HCT116 (cell line): ENCODE data around the gene RSAD1. TPM values are rescaled to one million over a fixed set of nuclear protein-coding genes. Genes with fewer than 3 reads are reported as not detected.
A peak's percentile ranks its signal among the peaks of the same experiment; 100 is the strongest.

Source experiments
- ATAC-seq: fragments of 200-7000 bp; cut with Tn5 transposase; 2 replicates; pipeline ENCODE4 v1.9.1; 2020; ENCODE audit warnings: mild to moderate bottlenecking, moderate library complexity
- BruUV-seq: library from RNA; stranded (reverse); fragments of 400-500 nt; replicated peaks from 2 replicates; lab custom pipeline; 2021; lab: Mats Ljungman, UMichigan
- CTCF ChIA-PET: fragments of 300-600 bp; sonication (Branson Sonifier 250); formaldehyde crosslinking; loops from one replicate; lab custom pipeline; 2021; ENCODE audit warnings: antibody characterized with exemption; lab: Charles Lee
- POLR2A ChIA-PET: fragments of 300-600, 350-600 bp; sonication (Branson Sonifier 250); formaldehyde crosslinking; loops from one replicate; lab custom pipeline; 2021; ENCODE audit warnings: antibody characterized with exemption; lab: Charles Lee
- RAD21 ChIA-PET, 2 experiments: fragments of 300-600 bp; sonication (Branson Sonifier 250); formaldehyde crosslinking; loops; one replicate each; lab custom pipeline; 2023; ENCODE audit warnings: low total read pairs in 2 of 2; ENCODE audit not compliant: uncharacterized antibody in 2 of 2, unreplicated experiment in 2 of 2, low non-redundant PET in 1 of 2; lab: Charles Lee
- DNase-seq: peaks from one replicate; pipeline ENCODE4 v3.0.0-alpha.2; 2010; ENCODE audit warnings: low read depth, low spot score
- H2AFZ ChIP-seq: fragments of 200-600 bp; shearing (Covaris generic), sonication (generic); 2 replicates; pipeline ENCODE4 v1.6.1; 2017; ENCODE audit warnings: low read depth, mixed run types, mixed read lengths, antibody characterized with exemption, low read length; ENCODE audit not compliant: poor library complexity, severe bottlenecking
- H3K27ac ChIP-seq: 2 replicates; pipeline ENCODE4 v1.5.1; 2012; ENCODE audit warnings: low read depth, low read length
- H3K27me3 ChIP-seq: fragments of 200-600 bp; sonication (generic); 2 replicates; pipeline ENCODE4 v1.6.1; 2016; ENCODE audit warnings: mixed run types, low read length, mixed read lengths; ENCODE audit not compliant: insufficient read depth
- H3K36me3 ChIP-seq, 2 experiments: fragments of 200-500 bp in 1 of 2; fragments of 200-600 bp in 1 of 2; sonication (Bioruptor generic) in 1 of 2; sonication (generic) in 1 of 2; 2 replicates each; pipeline versions ENCODE4 v1.5.1 to v1.6.1; 2014 to 2016; ENCODE audit warnings: low read length in 2 of 2, inconsistent platforms in 1 of 2, mixed read lengths in 1 of 2, mixed run types in 1 of 2; ENCODE audit not compliant: insufficient read depth in 2 of 2, control insufficient read depth in 1 of 2
- H3K4me1 ChIP-seq, 2 experiments: fragments of 200-600 bp in 1 of 2; sonication (generic) in 1 of 2; 2 replicates each; pipeline versions ENCODE4 v1.5.1 to v1.6.1; 2012 to 2017; ENCODE audit warnings: low read length in 2 of 2, inconsistent platforms in 1 of 2, mild to moderate bottlenecking in 1 of 2, mixed read lengths in 1 of 2, mixed run types in 1 of 2, moderate library complexity in 1 of 2; ENCODE audit not compliant: insufficient read depth in 2 of 2, control insufficient read depth in 1 of 2
- H3K4me2 ChIP-seq: fragments of 200-600 bp; sonication (generic); 2 replicates; pipeline ENCODE4 v1.6.1; 2017; ENCODE audit warnings: mixed run types, low read length, mixed read lengths
- H3K4me3 ChIP-seq, 2 experiments: fragments of 200-600 bp in 1 of 2; sonication (generic) in 1 of 2; replicated peaks in 1 of 2; 2 replicates each; pipeline ENCODE4 v1.5.1; 2011 to 2016; ENCODE audit warnings: low read length in 2 of 2, control low read depth in 1 of 2, low read depth in 1 of 2, mild to moderate bottlenecking in 1 of 2, mixed read lengths in 1 of 2, mixed run types in 1 of 2
- H3K79me2 ChIP-seq: fragments of 200-600 bp; sonication (generic); 2 replicates; pipeline ENCODE4 v1.6.1; 2017; ENCODE audit warnings: mild to moderate bottlenecking, mixed run types, low read length, moderate library complexity, mixed read lengths; ENCODE audit not compliant: insufficient read depth
- H3K9ac ChIP-seq: fragments of 200-600 bp; sonication (generic); 2 replicates; pipeline ENCODE4 v1.6.1; 2016; ENCODE audit warnings: low read length, mixed read lengths
- H3K9me2 ChIP-seq: fragments of 200-600 bp; sonication (generic), shearing (Covaris generic); 2 replicates; pipeline ENCODE4 v1.6.1; 2017; ENCODE audit warnings: mixed run types, mild to moderate bottlenecking, moderate library complexity; ENCODE audit not compliant: insufficient read depth
- H3K9me3 ChIP-seq, 2 experiments: fragments of 200-500 bp in 1 of 2; fragments of 200-600 bp in 1 of 2; sonication (Bioruptor generic) in 1 of 2; sonication (generic) in 1 of 2; 2 replicates each; pipeline ENCODE4 v1.6.1; 2014 to 2017; ENCODE audit warnings: low read length in 2 of 2, mixed read lengths in 2 of 2, inconsistent platforms in 1 of 2, low read depth in 1 of 2, mild to moderate bottlenecking in 1 of 2, mixed run types in 1 of 2, moderate library complexity in 1 of 2; ENCODE audit not compliant: control insufficient read depth in 1 of 2, insufficient read depth in 1 of 2
- H4K20me1 ChIP-seq: fragments of 200-600 bp; sonication (generic), shearing (Covaris generic); 2 replicates; pipeline ENCODE4 v1.6.1; 2017; ENCODE audit warnings: mixed run types, mild to moderate bottlenecking, moderate library complexity; ENCODE audit not compliant: insufficient read depth
- ATF3 ChIP-seq: IDR thresholded peaks from 2 replicates; pipeline ENCODE4 v1.6.1; 2012
- CBX3 ChIP-seq: IDR thresholded peaks from 2 replicates; pipeline ENCODE4 v1.6.1; 2012; ENCODE audit warnings: low read depth
- CEBPB ChIP-seq: IDR thresholded peaks from 2 replicates; pipeline ENCODE4 v1.6.1; 2012; ENCODE audit warnings: low read depth
- EGR1 ChIP-seq: IDR thresholded peaks from 2 replicates; pipeline ENCODE4 v1.6.1; 2012; ENCODE audit warnings: low read depth
- EZH2phosphoT487 ChIP-seq: fragments of 200-600 bp; IDR thresholded peaks from 2 replicates; pipeline ENCODE4 v1.6.1; 2018; ENCODE audit warnings: antibody characterized with exemption, borderline replicate concordance
- JUND ChIP-seq: IDR thresholded peaks from 2 replicates; pipeline ENCODE4 v1.6.1; 2012
- MAX ChIP-seq: IDR thresholded peaks from 2 replicates; pipeline ENCODE4 v1.6.1; 2012
- POLR2A ChIP-seq: IDR thresholded peaks from 2 replicates; pipeline ENCODE4 v1.7.0; 2011; ENCODE audit warnings: borderline replicate concordance; ENCODE audit not compliant: insufficient read depth, insufficient read length; ENCODE audit errors: extremely low read depth
- POLR2AphosphoS5 ChIP-seq: IDR thresholded peaks from 2 replicates; pipeline ENCODE4 v1.6.1; 2011; ENCODE audit warnings: mild to moderate bottlenecking, low read depth, low read length, moderate library complexity
- RAD21 ChIP-seq: IDR thresholded peaks from 2 replicates; pipeline ENCODE4 v1.6.1; 2012; ENCODE audit warnings: low read depth, mild to moderate bottlenecking
- SIN3A ChIP-seq: IDR thresholded peaks from 2 replicates; pipeline ENCODE4 v1.6.1; 2012; ENCODE audit warnings: low read depth
- SP1 ChIP-seq: IDR thresholded peaks from 2 replicates; pipeline ENCODE4 v1.6.1; 2012; ENCODE audit warnings: low read depth
- SRF ChIP-seq: IDR thresholded peaks from 2 replicates; pipeline ENCODE4 v1.6.1; 2012; ENCODE audit warnings: low read depth
- TCF7L2 ChIP-seq: IDR thresholded peaks from 2 replicates; pipeline ENCODE4 v1.7.0; 2011; ENCODE audit warnings: borderline replicate concordance, inconsistent platforms; ENCODE audit not compliant: insufficient read depth, insufficient read length; ENCODE audit errors: extremely low read depth
- YY1 ChIP-seq: IDR thresholded peaks from 2 replicates; pipeline ENCODE4 v1.6.1; 2011; ENCODE audit warnings: low read length, low read depth, moderate library complexity, mild to moderate bottlenecking; ENCODE audit not compliant: insufficient replicate concordance; ENCODE audit errors: extremely low read depth
- ZFX ChIP-seq: fragments of 450-650 bp; IDR thresholded peaks from 2 replicates; pipeline ENCODE4 v1.6.1; 2017
- intact Hi-C: fragments of 100-400 bp; cut with micrococcal nuclease; formaldehyde crosslinking; loops from 2 replicates; pipeline ENCODE4 v1.10.0; 2022
- total RNA-seq: library from RNA; stranded (reverse); gene quantifications from one replicate; pipeline ENCODE4 v1.2.1, GENCODE V29; 2021; ENCODE audit not compliant: unreplicated experiment

RSAD1 gene
- total RNA-seq, 1 experiment from 2014 or later, result 82.7 TPM

GRCh38 chr17:50499270-50499669 lies 20.6 kb downstream of the RSAD1 start:
- intact Hi-C loops, result no loop called here
- ATAC-seq (no peak), DNase-seq (no peak)
- ChIA-PET CTCF (no interaction called here), RAD21 (no interaction called here), POLR2A (no interaction called here)
- H3K9me3 ChIP-seq, result no peaks in the 10 kb centered on the region
- H3K27me3 ChIP-seq, result no peaks in the 10 kb centered on the region
- no peaks in the 10 kb centered on the region for H3K79me2 ChIP-seq
- H3K9ac ChIP-seq, result no peak overlapping the region
- peak overlapping the region; percentile 1 for H2AFZ ChIP-seq
- peaks cover 16 to 27% of the 10 kb centered on the region in 2 experiments for H3K4me1 ChIP-seq
- H3K27ac ChIP-seq, result no peak overlapping the region
- H4K20me1 ChIP-seq, result no peaks in the 10 kb centered on the region
- H3K4me3 ChIP-seq, result no peak overlapping the region
- no peak overlapping the region for H3K4me2 ChIP-seq
- no peaks in the 10 kb centered on the region for H3K9me2 ChIP-seq
- H3K36me3 ChIP-seq, result no peaks in the 10 kb centered on the region
- no TSS peak for BruUV-seq
- no peak for TF ChIP-seq SIN3A

- ChIA-PET POLR2A (no interaction called here), CTCF (interaction anchor here (1.9 to 2.7 kb wide), 2 partner anchors 12 to 20 kb away, joined by 10 to 12 read pairs; no protein-coding TSS in a partner anchor), RAD21 (no interaction called here)
- no peaks in the 10 kb centered on the region for H3K27me3 ChIP-seq
- DNase-seq, result no peak
- H3K9me3 ChIP-seq, result no peaks in the 10 kb centered on the region
- H3K79me2 ChIP-seq, result no peaks in the 10 kb centered on the region
- no peak overlapping the region for H3K9ac ChIP-seq
- no peaks in the 10 kb centered on the region for H3K36me3 ChIP-seq
- intact Hi-C loops, result no loop called here
- ATAC-seq, result no peak
- no peaks in the 10 kb centered on the region for H4K20me1 ChIP-seq
- H3K27ac ChIP-seq, result no peak overlapping the region
- BruUV-seq, result no TSS peak
- H3K4me1 ChIP-seq, result peaks cover 16 to 27% of the 10 kb centered on the region in 2 experiments
- no peak overlapping the region for H3K4me3 ChIP-seq
- peak overlapping the region; percentile 1 for H2AFZ ChIP-seq
- no peaks in the 10 kb centered on the region for H3K9me2 ChIP-seq
- H3K4me2 ChIP-seq, result no peak overlapping the region
- no peak for TF ChIP-seq POLR2AphosphoS5
- TF ChIP-seq EGR1, result no peak
- TF ChIP-seq ZFX, result no peak
- TF ChIP-seq CEBPB, result no peak
- no peak for TF ChIP-seq SRF
- TF ChIP-seq ATF3, result no peak
- no peak for TF ChIP-seq SP1
- TF ChIP-seq JUND, result no peak
- no peak for TF ChIP-seq TCF7L2
- no peak for TF ChIP-seq MAX
- no peak for TF ChIP-seq EZH2phosphoT487
- no peak for TF ChIP-seq CBX3
- TF ChIP-seq SIN3A, result no peak
- no peak for TF ChIP-seq YY1
- TF ChIP-seq POLR2A, result no peak
- no peak for TF ChIP-seq RAD21
These were observed 21.1 kb downstream of the RSAD1 start for GRCh38 chr17:50499721-50500120.
